GM18502 (cell line): Measurements from ENCODE around the gene HDDC3.

ENCODE experiments used
- ATAC-seq: cut with Tn5 transposase; IDR thresholded peaks from one replicate; pipeline ENCODE4 v1.9.1; 2021; ENCODE audit warnings: mild to moderate bottlenecking; ENCODE audit not compliant: unreplicated experiment, poor library complexity

The HDDC3 gene

GRCh38 chr15:90895571-90896117 is 36.7 kb downstream of the HDDC3 start:
- ATAC-seq, result no peak

DNA sequence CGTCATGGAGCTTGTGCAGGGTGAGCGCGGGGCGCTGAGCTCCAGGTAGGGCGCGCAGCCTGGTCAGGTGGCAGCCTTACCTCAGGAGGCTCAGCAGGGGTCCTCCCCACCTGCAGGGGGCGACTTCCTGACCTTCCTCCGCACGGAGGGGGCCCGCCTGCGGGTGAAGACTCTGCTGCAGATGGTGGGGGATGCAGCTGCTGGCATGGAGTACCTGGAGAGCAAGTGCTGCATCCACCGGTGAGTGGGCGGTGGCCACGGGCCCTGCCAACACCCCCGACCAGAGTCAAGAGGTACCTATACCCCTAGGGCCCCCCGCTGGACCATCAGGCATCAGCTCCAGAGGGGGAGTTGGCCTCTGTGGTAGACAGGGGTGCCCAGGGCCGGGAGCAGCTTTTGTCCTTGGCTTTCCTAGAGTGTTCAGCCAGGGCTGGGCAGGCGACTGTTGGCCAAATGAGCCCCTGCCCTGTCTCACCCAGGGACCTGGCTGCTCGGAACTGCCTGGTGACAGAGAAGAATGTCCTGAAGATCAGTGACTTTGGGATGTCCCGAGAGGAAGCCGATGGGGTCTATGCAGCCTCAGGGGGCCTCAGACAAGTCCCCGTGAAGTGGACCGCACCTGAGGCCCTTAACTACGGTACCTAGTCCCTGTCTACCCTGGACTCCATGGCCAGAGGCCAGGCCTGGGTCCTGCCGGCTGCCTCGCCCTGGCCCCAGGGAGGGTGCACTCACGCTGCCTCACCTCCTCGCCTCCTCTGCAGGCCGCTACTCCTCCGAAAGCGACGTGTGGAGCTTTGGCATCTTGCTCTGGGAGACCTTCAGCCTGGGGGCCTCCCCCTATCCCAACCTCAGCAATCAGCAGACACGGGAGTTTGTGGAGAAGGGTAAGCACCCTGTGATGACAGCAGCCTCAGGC is 38.9 kb downstream of the HDDC3 start:
- ATAC-seq, result no peak

GRCh38 chr15:90892498-90893174 is 39.7 kb downstream of the HDDC3 start:
- ATAC-seq, result no peak

GRCh38 chr15:90892023-90892422 is 40.3 kb downstream of the HDDC3 start:
- ATAC-seq, result no peak

DNA sequence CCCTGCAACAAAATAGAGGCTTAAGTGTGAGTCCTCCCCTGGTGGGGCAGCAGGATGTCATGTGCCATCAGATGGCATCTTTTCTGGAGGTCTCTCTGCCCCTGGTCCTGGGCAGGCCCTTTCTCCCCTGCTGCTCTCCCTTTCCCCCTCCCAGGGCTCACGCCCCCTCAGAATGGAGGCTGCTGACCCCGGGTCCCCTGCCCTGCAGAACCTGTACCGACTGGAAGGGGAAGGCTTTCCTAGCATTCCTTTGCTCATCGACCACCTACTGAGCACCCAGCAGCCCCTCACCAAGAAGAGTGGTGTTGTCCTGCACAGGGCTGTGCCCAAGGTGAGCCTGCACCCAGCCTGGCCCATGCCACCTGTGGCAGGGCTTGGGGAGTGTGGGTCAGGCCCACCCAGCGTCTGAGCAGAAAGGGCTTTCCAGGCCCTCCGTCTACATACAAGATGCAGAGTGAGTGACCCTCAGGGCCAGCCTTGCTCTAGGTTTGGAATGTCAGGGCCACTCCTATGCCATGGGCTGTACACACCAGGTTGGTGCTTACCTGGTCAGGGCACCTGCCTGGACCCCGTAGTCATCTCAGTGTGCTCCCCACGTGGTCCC is 40.9 kb downstream of the HDDC3 start:
- no peak for ATAC-seq

DNA sequence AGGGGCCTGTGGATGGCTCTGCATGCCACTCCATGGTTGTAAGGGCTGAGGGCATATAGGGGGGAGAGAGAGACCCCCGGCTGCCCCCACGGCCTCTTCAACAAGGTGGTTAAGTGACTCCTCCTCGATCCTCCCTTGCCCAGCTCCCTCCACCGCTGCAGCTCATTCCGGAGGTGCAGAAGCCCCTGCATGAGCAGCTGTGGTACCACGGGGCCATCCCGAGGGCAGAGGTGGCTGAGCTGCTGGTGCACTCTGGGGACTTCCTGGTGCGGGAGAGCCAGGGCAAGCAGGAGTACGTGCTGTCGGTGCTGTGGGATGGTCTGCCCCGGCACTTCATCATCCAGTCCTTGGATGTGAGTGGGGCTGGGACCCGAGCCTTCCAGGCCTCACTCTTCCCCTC is 41.5 kb downstream of the HDDC3 start:
- no peak for ATAC-seq

DNA sequence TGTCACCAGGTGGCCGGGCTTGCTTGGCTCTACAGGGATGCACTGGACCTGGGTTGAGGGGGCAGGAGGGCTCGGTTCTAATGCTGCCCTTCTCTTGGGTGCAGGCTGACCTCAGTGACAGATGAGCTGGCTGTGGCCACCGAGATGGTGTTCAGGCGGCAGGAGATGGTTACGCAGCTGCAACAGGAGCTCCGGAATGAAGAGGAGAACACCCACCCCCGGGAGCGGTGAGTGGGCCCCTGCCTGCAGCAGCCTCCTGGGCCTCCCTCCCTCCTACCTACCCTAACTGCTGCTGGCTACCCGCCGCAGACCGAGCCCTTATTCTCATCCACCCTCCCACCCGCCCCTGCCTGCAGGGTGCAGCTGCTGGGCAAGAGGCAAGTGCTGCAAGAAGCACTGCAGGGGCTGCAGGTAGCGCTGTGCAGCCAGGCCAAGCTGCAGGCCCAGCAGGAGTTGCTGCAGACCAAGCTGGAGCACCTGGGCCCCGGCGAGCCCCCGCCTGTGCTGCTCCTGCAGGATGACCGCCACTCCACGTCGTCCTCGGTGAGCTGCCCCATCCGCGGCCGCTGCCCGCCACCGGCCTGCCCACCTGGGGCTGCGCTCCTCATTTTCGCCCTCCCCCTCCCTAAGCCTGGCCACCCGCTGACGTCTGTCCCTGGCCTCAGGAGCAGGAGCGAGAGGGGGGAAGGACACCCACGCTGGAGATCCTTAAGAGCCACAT is 42.5 kb downstream of the HDDC3 start:
- ATAC-seq, result no peak

DNA sequence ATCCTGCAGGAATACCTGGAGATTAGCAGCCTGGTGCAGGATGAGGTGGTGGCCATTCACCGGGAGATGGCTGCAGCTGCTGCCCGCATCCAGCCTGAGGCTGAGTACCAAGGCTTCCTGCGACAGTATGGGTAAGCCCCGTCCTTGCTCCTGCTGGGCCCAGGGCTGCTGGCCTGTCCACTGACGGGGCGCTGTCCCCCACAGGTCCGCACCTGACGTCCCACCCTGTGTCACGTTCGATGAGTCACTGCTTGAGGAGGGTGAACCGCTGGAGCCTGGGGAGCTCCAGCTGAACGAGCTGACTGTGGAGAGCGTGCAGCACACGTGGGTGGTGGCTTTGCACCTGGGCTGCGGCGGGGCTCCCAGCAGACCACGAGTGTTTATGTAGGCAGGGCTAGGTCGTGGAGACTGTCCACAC is 43.0 kb downstream of the HDDC3 start:
- ATAC-seq, result no peak

DNA sequence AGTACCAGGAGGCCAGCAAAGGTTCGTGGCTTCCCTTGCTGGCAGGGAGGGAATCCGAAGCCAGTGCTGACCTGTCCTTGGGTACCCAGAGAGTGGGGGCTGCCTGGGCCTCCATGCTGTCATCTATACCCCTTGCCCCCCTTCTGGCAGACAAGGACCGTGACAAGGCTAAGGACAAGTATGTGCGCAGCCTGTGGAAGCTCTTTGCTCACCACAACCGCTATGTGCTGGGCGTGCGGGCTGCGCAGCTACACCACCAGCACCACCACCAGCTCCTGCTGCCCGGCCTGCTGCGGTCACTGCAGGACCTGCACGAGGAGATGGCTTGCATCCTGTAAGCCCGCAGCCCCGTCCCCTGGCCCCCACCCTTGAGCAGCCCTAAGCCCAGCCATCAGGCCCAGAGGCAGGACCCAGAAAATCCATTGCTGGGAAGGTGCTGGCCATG is 45.3 kb downstream of the HDDC3 start:
- ATAC-seq, result no peak

GRCh38 chr15:90886291-90886614 is 46.1 kb downstream of the HDDC3 start:
- ATAC-seq, result no peak

DNA sequence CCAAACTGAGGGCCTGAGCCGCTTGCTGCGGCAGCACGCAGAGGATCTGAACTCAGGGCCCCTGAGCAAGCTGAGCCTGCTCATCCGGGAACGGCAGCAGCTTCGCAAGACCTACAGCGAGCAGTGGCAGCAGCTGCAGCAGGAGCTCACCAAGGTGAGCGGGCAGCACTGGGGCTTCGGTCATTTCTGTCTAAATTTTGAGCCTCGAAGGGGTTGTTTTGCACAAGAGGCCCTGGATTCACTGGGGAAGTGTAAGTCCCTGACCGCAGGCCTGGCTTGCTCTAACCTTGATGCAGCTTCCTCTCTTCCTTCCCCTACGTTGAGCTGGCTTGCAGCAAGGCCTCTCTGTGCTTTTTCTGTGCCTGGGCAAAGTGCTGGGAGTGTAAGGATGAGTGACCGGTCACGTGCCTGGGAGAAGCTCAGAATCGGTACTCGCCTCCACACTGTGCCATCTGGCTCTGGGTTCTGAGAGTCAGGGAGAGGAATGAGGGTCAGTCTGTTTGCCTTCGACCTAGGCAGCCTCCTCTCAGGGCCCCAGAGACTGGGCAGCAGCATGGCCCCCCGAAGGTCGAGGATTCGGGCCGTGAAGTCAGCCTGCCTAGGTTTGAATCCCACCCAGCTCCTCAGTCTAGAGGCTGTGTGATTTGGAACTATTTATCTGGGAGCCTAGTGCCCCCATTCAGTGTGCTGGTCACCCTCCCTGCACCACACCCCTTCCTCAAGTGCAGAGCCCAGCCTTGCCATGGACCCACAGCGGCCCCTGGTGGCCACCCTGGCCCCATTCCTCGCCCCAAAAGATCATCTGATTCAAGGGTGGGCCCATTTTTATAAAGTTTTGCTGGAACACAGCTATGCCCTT is 46.7 kb downstream of the HDDC3 start:
- ATAC-seq, result peak; percentile 59

- ATAC-seq, result no peak
These were observed 47.5 kb downstream of the HDDC3 start for GRCh38 chr15:90884719-90885431.

- no peak for ATAC-seq
These were observed 48.2 kb downstream of the HDDC3 start, which contains the start of gene FES for GRCh38 chr15:90883976-90884718. Gene FES, plus strand, starts transcription at chr15:90884504. Its CDS starts 542 bp downstream, at chr15:90885046.

- ATAC-seq, result no peak
These were observed 48.8 kb downstream of the HDDC3 start for GRCh38 chr15:90883526-90883975.

DNA sequence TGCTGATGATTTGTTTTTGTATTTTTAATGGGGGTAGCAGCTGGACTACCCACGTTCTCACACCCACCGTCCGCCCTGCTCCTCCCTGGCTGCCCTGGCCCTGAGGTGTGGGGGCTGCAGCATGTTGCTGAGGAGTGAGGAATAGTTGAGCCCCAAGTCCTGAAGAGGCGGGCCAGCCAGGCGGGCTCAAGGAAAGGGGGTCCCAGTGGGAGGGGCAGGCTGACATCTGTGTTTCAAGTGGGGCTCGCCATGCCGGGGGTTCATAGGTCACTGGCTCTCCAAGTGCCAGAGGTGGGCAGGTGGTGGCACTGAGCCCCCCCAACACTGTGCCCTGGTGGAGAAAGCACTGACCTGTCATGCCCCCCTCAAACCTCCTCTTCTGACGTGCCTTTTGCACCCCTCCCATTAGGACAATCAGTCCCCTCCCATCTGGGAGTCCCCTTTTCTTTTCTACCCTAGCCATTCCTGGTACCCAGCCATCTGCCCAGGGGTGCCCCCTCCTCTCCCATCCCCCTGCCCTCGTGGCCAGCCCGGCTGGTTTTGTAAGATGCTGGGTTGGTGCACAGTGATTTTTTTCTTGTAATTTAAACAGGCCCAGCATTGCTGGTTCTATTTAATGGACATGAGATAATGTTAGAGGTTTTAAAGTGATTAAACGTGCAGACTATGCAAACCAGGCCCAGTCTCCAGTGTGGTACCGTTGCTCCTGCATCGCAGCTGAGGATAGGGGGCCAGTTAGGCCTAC is 49.4 kb downstream of the HDDC3 start:
- no peak for ATAC-seq

- no peak for ATAC-seq
These were observed 50.2 kb downstream of the HDDC3 start for GRCh38 chr15:90881978-90882721.
